SIG-M5 treated with dmso at 0.1 percent for 504 hours (cell line): ENCODE measurements around the gene GPD2.
"Not testable (repeated sequence)": the region's sequence is repeated elsewhere in the genome, so short reads cannot be mapped to it uniquely, and the experiment has no call there.

Source experiments
- DNase-seq: peaks from one replicate; lab custom pipeline; 2025; ENCODE audit not compliant: unreplicated experiment; lab: John Stamatoyannopoulos, UW

Gene GPD2

DNA sequence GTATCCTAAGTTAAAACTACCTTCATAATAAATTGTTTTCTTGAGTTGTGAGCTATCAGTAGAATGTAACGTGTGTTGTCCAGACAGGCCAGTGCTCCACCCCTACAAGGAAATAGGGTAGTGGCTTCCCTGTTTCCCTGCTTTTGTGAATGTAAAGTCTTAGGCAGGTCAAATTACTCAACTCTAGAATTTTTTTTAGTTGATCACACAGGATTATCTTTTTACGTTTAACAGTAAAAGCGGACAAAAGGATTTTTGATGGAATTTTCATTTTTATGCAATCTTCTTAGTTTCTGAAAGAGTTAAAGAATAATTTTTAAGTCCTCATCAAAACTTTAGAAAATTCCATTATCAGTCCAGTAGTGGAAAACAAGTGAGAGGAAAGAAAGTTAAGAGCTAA is 38.2 kb downstream of the GPD2 start:
- no peak for DNase-seq

- DNase-seq, result no peak
These were observed 40.1 kb downstream of the GPD2 start for GRCh38 chr2:156476021-156476849.

GRCh38 chr2:156476850-156477206 is 40.6 kb downstream of the GPD2 start:
- no peak for DNase-seq

DNA sequence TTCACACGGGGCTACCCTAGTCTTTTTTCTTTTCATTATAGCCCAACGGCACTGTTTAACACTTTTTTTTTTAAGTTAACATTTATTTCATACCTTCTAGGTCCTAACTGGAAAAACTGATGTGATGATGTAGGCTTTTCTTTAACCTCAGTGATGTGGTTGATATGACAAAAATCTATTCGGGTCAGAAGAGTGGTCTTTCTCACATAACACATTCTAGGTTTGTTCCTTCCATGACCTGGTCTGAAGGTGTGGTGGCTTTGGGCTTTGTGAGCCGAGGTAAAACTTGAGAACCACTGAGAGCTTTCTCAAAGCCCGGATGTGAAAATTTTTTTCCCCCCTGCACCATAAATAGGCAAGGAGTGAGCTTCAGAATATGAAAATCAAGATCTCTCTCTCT is 44.2 kb downstream of the GPD2 start:
- DNase-seq, result no peak

DNA sequence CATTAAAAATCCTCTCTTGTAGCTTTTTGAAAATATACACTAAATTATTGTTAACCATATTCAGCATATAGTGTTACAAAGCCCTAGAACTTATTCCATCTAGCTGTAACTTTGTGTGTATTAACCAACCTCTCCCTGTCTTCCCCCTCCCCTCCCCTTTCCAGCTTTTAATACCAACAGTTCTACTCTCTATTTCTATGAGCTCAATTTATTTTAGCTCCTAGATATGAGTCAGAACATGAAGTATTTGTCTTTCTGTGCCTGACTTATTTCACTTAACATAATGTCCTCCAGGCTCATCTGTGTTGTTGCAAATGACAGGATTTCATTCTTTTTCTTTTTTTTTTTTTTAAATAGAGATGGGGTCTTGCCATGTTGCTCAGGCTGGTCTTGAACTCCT is 45.1 kb downstream of the GPD2 start:
- DNase-seq, result no peak

GRCh38 chr2:156483741-156484173 is 47.6 kb downstream of the GPD2 start:
- peak; percentile 24 for DNase-seq

GRCh38 chr2:156486147-156486546 is 50.0 kb downstream of the GPD2 start:
- no peak for DNase-seq

- DNase-seq, result no peak
These were observed 50.4 kb downstream of the GPD2 start for GRCh38 chr2:156486614-156487013.

DNA sequence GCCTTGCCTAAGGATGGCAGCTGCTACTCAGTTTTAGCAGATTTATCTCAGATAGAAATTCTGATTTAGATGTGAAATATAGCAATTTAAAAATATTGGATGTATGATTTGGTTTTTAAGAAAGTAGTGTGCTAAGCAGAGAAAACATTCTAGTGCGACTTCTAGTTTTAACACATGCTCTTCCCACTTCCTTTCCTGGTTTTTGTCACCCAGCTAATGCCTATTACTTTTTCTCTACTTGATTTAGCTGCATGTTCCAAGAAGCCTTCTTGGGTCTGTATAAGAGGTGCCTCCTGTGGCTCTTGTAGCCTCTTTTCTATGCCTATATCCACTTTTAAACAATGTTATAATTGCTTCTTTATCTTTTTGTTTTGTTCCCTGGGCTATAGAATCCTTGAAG is 53.0 kb downstream of the GPD2 start:
- DNase-seq, result no peak

- DNase-seq, result no peak
These were observed 53.7 kb downstream of the GPD2 start for GRCh38 chr2:156489750-156490465.

GRCh38 chr2:156490466-156490840 is 54.3 kb downstream of the GPD2 start:
- DNase-seq, result peak; percentile 30

- no peak for DNase-seq
These were observed 55.0 kb downstream of the GPD2 start for GRCh38 chr2:156491176-156491575.

GRCh38 chr2:156492979-156493378 is 56.8 kb downstream of the GPD2 start:
- no peak for DNase-seq

DNA sequence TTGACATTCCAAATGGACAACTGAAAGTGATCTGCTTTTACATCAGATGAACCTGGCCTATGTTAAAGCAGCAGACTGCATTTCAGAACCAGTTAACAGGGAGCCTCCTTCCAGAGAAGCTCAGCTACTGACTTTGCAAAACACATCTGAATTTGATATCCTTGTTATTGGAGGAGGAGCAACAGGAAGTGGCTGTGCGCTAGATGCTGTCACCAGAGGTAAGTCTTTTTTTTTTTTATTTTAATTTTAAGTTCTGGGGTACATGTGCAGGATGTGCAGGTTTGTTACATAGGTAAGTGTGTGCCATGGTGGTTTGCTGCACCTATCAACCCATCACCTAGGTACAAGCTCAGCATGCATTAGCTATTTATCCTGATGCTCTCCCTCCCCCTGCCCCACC is 59.8 kb downstream of the GPD2 start:
- DNase-seq, result not testable (repeated sequence)

GRCh38 chr2:156505696-156506095 is 69.5 kb downstream of the GPD2 start:
- no peak for DNase-seq

GRCh38 chr2:156511122-156511521 is 74.9 kb downstream of the GPD2 start:
- DNase-seq, result no peak

GRCh38 chr2:156511803-156512202 is 75.6 kb downstream of the GPD2 start:
- no peak for DNase-seq

- DNase-seq, result no peak
These were observed 76.3 kb downstream of the GPD2 start for GRCh38 chr2:156512451-156512850.

DNA sequence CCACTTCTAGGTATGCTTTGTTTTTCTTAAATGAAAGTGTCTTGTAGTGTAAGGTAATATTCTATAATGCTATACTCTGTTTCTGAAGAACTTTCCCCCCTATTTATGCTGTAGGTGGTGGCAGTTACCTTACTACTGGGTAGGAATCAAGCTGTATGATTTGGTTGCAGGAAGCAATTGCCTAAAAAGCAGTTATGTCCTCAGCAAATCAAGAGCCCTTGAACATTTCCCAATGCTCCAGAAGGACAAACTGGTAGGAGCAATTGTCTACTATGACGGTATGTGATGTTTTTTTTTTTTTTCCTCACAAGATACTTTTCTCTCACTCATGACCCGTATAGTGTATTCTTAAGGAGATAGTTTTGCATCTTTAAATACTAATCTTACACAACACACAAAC is 77.0 kb downstream of the GPD2 start:
- DNase-seq, result no peak

- no peak for DNase-seq
These were observed 81.2 kb downstream of the GPD2 start for GRCh38 chr2:156517419-156517818.

GRCh38 chr2:156518138-156518537 is 82.0 kb downstream of the GPD2 start:
- DNase-seq, result no peak

DNA sequence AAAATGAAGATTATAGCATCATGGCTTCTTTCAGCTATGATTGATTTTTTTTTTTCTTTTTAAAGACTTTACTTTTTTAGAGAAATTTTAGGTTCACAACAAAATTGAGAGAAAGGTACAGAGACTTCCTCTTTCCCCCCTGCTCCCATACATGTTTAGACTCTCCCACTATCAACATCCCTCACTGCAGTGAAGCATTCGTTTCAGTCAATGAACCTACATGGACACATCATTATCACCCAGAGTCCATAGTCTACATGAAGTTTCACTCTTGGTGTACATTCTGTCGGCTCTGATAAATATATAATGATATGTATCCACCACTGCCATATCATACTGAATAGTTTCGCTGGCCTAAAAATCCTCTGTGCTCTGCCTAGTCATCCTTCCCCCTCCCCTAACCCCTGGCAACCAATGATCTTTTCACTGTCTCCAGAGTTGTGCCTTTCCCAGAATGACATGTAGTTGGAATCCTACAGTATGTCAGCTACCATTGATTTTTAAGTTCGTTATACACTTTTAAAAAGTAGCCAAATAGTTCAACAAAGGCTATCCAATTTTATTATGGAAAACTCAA is 86.8 kb downstream of the GPD2 start:
- no peak for DNase-seq
